RWPE2 (cell line): ENCODE results near the gene POU2F1.

ENCODE experiments used
- ATAC-seq: fragments of 200-7000 bp; cut with Tn5 transposase; 3 replicates; pipeline ENCODE4 v1.9.1; 2021; ENCODE audit warnings: low read depth
- DNase-seq: peaks from one replicate; pipeline ENCODE4 v3.0.0-alpha.2; 2020; ENCODE audit warnings: low spot score
- H3K27ac ChIP-seq: fragments of 450-650 bp; 2 replicates; pipeline ENCODE4 v1.5.1; 2017; ENCODE audit warnings: mild to moderate bottlenecking; ENCODE audit not compliant: poor library complexity, severe bottlenecking
- H3K27me3 ChIP-seq: fragments of 250-450 bp; sonication (Bioruptor Pico); 2 replicates; pipeline ENCODE4 v1.5.1; 2021; ENCODE audit warnings: mild to moderate bottlenecking, moderate library complexity; ENCODE audit not compliant: insufficient read depth, poor library complexity, severe bottlenecking
- H3K36me3 ChIP-seq: fragments of 250-450 bp; sonication (Bioruptor Pico); 2 replicates; pipeline ENCODE4 v1.5.1; 2020; ENCODE audit warnings: low read depth, mild to moderate bottlenecking, moderate library complexity
- H3K4me1 ChIP-seq: fragments of 250-450 bp; sonication (Bioruptor Pico); 2 replicates; pipeline ENCODE4 v1.5.1; 2021; ENCODE audit warnings: mild to moderate bottlenecking, moderate library complexity; ENCODE audit not compliant: insufficient read depth, poor library complexity, severe bottlenecking
- H3K4me3 ChIP-seq: fragments of 250-450 bp; sonication (Bioruptor Pico); 2 replicates; pipeline ENCODE4 v1.5.1; 2021; ENCODE audit warnings: mild to moderate bottlenecking, moderate library complexity; ENCODE audit not compliant: severe bottlenecking
- H3K9me3 ChIP-seq: fragments of 250-450 bp; sonication (Bioruptor Pico); 2 replicates; pipeline ENCODE4 v1.5.1; 2021; ENCODE audit warnings: mild to moderate bottlenecking, moderate library complexity; ENCODE audit not compliant: severe bottlenecking
- CTCF ChIP-seq: fragments of 450-650 bp; IDR thresholded peaks from one replicate; pipeline ENCODE4 v1.5.1; 2017; ENCODE audit warnings: mild to moderate bottlenecking, moderate library complexity; ENCODE audit not compliant: poor library complexity, severe bottlenecking

Gene POU2F1

GRCh38 chr1:167431261-167431908 lies 210.7 kb downstream of the POU2F1 start:
- Histone ChIP-seq H3K4me1 (no peaks in the 10 kb centered on the region), H3K27me3 (no peaks in the 10 kb centered on the region), H3K9me3 (no peaks in the 10 kb centered on the region), H3K27ac (no peak overlapping the region), H3K36me3 (no peaks in the 10 kb centered on the region), H3K4me3 (no peak overlapping the region)
- no peak for TF ChIP-seq CTCF
- no peak for ATAC-seq
- no peak for DNase-seq

GRCh38 chr1:167431909-167432650 lies 211.4 kb downstream of the POU2F1 start:
- Histone ChIP-seq H3K27me3 (no peaks in the 10 kb centered on the region), H3K27ac (no peak overlapping the region), H3K9me3 (no peaks in the 10 kb centered on the region), H3K4me3 (no peak overlapping the region), H3K36me3 (no peaks in the 10 kb centered on the region), H3K4me1 (no peaks in the 10 kb centered on the region)
- no peak for TF ChIP-seq CTCF
- no peak for ATAC-seq
- DNase-seq: no peak

GRCh38 chr1:167432780-167433179 lies 212.1 kb downstream of the POU2F1 start:
- no peak for TF ChIP-seq CTCF
- DNase-seq: no peak
- no peak for ATAC-seq

GRCh38 chr1:167433884-167434283 lies 213.2 kb downstream of the POU2F1 start:
- Histone ChIP-seq H3K36me3 (no peaks in the 10 kb centered on the region), H3K27me3 (no peaks in the 10 kb centered on the region), H3K9me3 (no peaks in the 10 kb centered on the region), H3K4me1 (no peaks in the 10 kb centered on the region), H3K4me3 (no peak overlapping the region), H3K27ac (no peak overlapping the region)
- DNase-seq (no peak), ATAC-seq (no peak)
- no peak for TF ChIP-seq CTCF

More at GRCh38 chr1:167432780-167433179, 212.1 kb downstream of the POU2F1 start:
- H3K36me3 ChIP-seq: no peaks in the 10 kb centered on the region
- no peak overlapping the region for H3K27ac ChIP-seq
- H3K9me3 ChIP-seq: no peaks in the 10 kb centered on the region
- no peaks in the 10 kb centered on the region for H3K4me1 ChIP-seq
- H3K27me3 ChIP-seq: no peaks in the 10 kb centered on the region
- H3K4me3 ChIP-seq: no peak overlapping the region

GRCh38 chr1:167434306-167434705 lies 213.6 kb downstream of the POU2F1 start:
- Histone ChIP-seq H3K36me3 (no peaks in the 10 kb centered on the region), H3K4me3 (no peak overlapping the region), H3K27ac (no peak overlapping the region), H3K27me3 (no peaks in the 10 kb centered on the region), H3K4me1 (no peaks in the 10 kb centered on the region), H3K9me3 (no peaks in the 10 kb centered on the region)
- no peak for TF ChIP-seq CTCF
- no peak for ATAC-seq
- DNase-seq: no peak
